ENCODE data around the gene FOXP4.

DNA sequence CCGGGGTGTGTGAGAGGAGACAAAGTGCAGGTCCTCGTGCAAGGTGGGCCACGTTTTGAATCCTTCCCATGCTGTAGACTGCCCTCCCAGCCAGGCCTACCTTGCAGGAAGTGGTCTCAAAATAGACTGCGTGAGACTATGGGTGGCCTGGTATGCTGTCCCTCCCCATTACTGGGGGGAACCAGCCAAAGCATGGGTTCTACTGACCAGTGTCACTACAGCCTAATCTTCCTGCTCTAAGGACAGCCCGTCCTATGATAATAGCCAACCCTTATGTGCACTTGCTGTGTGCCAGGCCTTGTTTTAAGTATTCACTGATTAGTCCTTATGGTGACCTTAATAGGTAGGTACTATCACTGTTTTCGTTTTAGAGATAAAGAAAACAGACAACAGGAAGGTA is 38.0 kb downstream of the FOXP4 start:
- TF ChIP-seq, protein P1, sequence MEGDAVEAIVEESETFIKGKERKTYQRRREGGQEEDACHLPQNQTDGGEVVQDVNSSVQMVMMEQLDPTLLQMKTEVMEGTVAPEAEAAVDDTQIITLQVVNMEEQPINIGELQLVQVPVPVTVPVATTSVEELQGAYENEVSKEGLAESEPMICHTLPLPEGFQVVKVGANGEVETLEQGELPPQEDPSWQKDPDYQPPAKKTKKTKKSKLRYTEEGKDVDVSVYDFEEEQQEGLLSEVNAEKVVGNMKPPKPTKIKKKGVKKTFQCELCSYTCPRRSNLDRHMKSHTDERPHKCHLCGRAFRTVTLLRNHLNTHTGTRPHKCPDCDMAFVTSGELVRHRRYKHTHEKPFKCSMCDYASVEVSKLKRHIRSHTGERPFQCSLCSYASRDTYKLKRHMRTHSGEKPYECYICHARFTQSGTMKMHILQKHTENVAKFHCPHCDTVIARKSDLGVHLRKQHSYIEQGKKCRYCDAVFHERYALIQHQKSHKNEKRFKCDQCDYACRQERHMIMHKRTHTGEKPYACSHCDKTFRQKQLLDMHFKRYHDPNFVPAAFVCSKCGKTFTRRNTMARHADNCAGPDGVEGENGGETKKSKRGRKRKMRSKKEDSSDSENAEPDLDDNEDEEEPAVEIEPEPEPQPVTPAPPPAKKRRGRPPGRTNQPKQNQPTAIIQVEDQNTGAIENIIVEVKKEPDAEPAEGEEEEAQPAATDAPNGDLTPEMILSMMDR (IDR thresholded peaks at IDR 0.05), result no peak
- no peak for TF ChIP-seq POLR2A (IDR thresholded peaks at IDR 0.05)

All from thyroid gland (tissue), 4 donors.